Ascending aorta (tissue), 2 donors: ENCODE data around the gene BORCS8. TPM values are rescaled to one million over a fixed set of nuclear protein-coding genes. Genes with fewer than 3 reads are reported as not detected.
"Not testable (repeated sequence)": the region's sequence is repeated elsewhere in the genome, so short reads cannot be mapped to it uniquely, and the experiment has no call there.

Experiments
- DNase-seq, 2 donors: peaks; one replicate each; pipeline ENCODE4 v3.0.0-alpha.2; 2019; ENCODE audit warnings: low spot score in 2 of 2
- H3K27ac ChIP-seq, 2 donors: fragments of 200-600 bp; sonication (generic); one replicate each; pipeline ENCODE4 v1.5.1; 2016 to 2017; ENCODE audit warnings: mild to moderate bottlenecking in 1 of 2
- H3K27me3 ChIP-seq: fragments of 200-600 bp; sonication (generic); one replicate; pipeline ENCODE4 v1.5.1; 2017
- H3K36me3 ChIP-seq, 2 donors: fragments of 200-600 bp; sonication (generic); one replicate each; pipeline ENCODE4 v1.5.1; 2016
- H3K4me1 ChIP-seq, 2 donors: fragments of 200-600 bp; sonication (generic); one replicate each; pipeline ENCODE4 v1.5.1; 2016 to 2017; ENCODE audit warnings: mild to moderate bottlenecking in 1 of 2
- H3K4me3 ChIP-seq, 2 donors: fragments of 200-600 bp; sonication (generic); one replicate each; pipeline ENCODE4 v1.5.1; 2016 to 2017; ENCODE audit warnings: mild to moderate bottlenecking in 1 of 2
- H3K9me3 ChIP-seq, 2 donors: fragments of 200-600 bp; sonication (generic); one replicate each; pipeline ENCODE4 v1.5.1; 2016
- intact Hi-C: fragments of 100-400 bp; cut with DNase I; formaldehyde crosslinking; loops from one replicate; pipeline ENCODE4 v1.15.1; 2023
- total RNA-seq: library from RNA; depleted of rRNA; stranded (reverse); fragments of >200 nt; gene quantifications from one replicate; pipeline ENCODE4 v1.1.0, GENCODE V29; 2016
- TF ChIP-seq, protein P1 (sequence below), 3 experiments: fragments of 200-600 bp in 2 of 3; fragments of 450-650 bp in 1 of 3; sonication (generic) in 2 of 3; IDR thresholded peaks; one replicate each; pipeline ENCODE4 v1.5.1; 2016 to 2019; ENCODE audit warnings: antibody characterized with exemption in 3 of 3, mild to moderate bottlenecking in 1 of 3, moderate library complexity in 1 of 3

The BORCS8 gene
- total RNA-seq, 1 donor from 2014 or later: 26.9 TPM

DNA sequence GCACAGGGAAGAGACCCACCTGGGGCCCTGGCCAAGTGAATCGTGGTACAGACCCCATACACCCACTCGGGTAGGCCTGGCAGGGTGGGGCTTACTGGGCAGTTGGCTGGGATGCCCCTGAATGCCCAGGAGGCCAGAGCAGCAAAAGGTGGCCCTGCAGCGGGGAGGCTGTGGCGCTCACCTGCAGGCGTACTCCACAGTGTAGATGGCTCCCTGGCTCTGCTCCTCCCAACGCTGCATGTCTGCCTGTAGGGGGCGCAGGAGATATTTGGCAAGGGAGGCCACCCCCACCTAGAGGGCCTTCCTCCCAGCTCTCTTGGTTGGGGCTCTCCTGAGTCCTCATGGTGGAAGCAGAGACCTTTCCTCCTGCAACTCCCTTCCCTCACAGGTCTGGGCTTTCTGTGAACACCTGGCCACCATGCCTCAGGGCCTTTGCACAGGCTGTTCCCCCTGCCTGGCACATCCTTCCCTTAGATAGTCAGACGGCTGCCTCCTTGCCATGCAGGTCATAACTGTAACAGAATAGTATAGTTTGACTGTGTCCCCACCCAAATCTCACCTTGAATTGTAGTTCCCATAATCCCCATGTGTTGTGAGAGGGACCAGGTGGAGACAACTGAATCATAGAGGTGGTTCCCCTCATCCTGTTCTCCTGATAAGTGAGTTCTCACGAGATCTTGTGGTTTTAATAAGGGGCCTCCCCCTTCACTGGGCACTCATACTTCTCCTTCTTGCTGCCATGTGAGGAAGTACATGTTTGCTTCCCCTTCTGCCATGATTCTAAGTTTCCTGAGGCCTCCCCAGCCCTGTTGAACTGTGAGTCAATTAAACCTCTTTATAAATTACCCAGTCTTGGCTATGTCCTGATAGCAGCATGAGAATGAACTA lies 5.9 kb downstream of the BORCS8 start:
- no peak for DNase-seq
- Histone ChIP-seq H3K36me3 (peaks cover 0 to 34% of the 10 kb centered on the region in 2 donors), H3K4me3 (no peak overlapping the region), H3K9me3 (no peaks in the 10 kb centered on the region), H3K4me1 (peaks cover 11 to 19% of the 10 kb centered on the region in 2 donors), H3K27ac (no peak overlapping the region), H3K27me3 (no peaks in the 10 kb centered on the region)
- TF ChIP-seq, protein P1, sequence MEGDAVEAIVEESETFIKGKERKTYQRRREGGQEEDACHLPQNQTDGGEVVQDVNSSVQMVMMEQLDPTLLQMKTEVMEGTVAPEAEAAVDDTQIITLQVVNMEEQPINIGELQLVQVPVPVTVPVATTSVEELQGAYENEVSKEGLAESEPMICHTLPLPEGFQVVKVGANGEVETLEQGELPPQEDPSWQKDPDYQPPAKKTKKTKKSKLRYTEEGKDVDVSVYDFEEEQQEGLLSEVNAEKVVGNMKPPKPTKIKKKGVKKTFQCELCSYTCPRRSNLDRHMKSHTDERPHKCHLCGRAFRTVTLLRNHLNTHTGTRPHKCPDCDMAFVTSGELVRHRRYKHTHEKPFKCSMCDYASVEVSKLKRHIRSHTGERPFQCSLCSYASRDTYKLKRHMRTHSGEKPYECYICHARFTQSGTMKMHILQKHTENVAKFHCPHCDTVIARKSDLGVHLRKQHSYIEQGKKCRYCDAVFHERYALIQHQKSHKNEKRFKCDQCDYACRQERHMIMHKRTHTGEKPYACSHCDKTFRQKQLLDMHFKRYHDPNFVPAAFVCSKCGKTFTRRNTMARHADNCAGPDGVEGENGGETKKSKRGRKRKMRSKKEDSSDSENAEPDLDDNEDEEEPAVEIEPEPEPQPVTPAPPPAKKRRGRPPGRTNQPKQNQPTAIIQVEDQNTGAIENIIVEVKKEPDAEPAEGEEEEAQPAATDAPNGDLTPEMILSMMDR (IDR thresholded peaks at IDR 0.05): peak in 1 of 3 experiments; percentile 49
- intact Hi-C loops: no loop called here

DNA sequence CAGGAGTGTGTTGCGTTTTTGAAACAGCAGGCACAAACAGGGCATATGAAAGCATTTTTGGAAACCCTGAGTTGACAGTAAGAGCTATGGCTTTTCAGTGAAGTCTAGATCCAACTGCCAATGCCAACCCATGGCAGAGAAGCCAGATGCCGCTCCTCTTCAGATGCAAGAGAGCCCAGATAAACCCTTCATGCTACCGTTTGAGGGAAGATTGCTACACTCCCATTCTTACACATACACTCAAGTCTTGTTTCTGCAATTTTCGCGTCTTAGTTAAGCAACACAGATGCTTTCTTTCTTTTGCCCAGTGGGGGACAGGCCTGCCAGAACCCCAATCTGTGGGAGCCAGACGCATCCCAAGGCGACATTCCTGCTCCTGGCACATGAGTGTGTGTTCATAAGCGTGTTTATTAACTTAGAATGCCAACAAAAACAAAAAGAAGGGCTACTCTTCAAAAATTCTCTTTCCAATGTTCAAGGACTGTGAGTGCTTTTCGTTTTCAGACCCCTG lies 10.4 kb downstream of the BORCS8 start:
- Histone ChIP-seq H3K36me3 (peaks cover 16 to 62% of the 10 kb centered on the region in 2 donors), H3K9me3 (no peaks in the 10 kb centered on the region), H3K27me3 (no peaks in the 10 kb centered on the region), H3K4me3 (no peak overlapping the region), H3K4me1 (no peaks in the 10 kb centered on the region), H3K27ac (no peak overlapping the region)
- intact Hi-C loops: no loop called here
- TF ChIP-seq, protein P1 (IDR thresholded peaks at IDR 0.05): no peak
- DNase-seq: no peak

DNA sequence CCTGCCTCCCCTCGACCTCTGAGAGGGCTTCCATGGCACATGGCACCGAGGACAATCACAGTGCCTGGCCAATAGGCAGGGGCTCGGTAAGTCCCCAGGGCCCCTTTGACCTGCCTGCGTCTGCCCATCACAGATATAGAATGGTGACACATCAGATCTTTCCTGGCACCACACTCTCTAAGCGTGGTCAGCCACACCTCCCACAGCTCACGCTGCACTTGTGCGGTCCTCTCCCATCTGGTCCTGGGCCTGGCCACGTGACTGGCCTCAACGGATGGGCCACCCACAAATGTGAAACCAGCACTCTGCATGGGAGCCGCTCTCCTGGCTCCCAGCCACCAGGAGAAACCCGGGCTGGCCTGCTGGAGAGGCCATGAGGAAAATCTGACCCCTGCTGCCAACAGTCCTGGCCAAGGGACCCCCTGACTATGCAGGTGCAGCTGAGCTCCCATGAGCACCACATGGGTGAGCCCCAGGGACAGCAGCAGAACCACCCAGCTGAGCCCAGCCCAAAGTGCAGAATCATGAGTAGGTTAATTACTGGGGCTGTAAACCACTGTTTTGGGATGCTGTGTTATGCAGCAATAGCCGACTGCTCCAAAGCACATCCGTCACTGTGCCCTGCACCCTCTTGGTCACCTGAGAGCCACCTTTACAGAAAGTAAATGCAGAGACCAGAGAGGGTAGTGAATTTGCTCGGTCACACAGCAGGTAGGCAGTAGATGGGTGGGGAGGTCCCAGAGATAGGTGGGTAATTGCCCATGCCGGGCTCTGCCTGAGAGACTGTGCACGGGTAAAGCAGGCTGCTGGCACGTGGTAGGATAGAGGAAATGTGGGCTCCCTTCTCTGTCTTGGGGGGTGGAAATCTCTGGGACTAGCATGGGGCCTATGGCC lies 12.2 kb downstream of the BORCS8 start:
- no peaks in the 10 kb centered on the region for H3K27me3 ChIP-seq
- DNase-seq: no peak
- H3K9me3 ChIP-seq: no peaks in the 10 kb centered on the region
- H3K36me3 ChIP-seq: peaks cover 16 to 61% of the 10 kb centered on the region in 2 donors
- intact Hi-C loops: no loop called here
- no peak overlapping the region for H3K4me3 ChIP-seq
- TF ChIP-seq, protein P1 (IDR thresholded peaks at IDR 0.05): no peak
- no peak overlapping the region for H3K27ac ChIP-seq
- no peaks in the 10 kb centered on the region for H3K4me1 ChIP-seq

DNA sequence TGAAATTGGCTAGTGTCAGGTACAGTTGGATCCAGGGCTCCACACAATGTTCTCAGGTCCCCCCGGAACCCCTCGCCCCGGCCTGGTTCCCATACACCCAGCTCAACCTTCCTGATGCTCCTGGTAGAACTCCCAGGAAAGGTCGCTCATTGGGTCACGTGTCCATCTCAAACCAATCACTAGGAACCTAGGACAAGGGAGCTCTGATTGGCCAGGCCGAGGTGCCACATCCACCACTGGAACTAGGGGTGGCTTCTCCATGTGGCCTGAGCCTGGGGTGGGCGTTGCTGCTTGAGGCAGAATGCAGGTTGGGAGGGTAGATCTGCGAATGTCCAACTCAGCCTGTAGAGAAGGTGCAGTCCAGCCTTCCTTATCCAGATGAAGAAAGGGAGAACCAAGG lies 15.0 kb downstream of the BORCS8 start:
- H3K4me3 ChIP-seq: no peak overlapping the region
- peaks cover 16 to 48% of the 10 kb centered on the region in 2 donors for H3K36me3 ChIP-seq
- H3K27ac ChIP-seq: no peak overlapping the region
- H3K4me1 ChIP-seq: no peaks in the 10 kb centered on the region
- no peaks in the 10 kb centered on the region for H3K27me3 ChIP-seq
- no peaks in the 10 kb centered on the region for H3K9me3 ChIP-seq
- intact Hi-C loops: no loop called here
- TF ChIP-seq, protein P1 (IDR thresholded peaks at IDR 0.05): no peak
- no peak for DNase-seq

DNA sequence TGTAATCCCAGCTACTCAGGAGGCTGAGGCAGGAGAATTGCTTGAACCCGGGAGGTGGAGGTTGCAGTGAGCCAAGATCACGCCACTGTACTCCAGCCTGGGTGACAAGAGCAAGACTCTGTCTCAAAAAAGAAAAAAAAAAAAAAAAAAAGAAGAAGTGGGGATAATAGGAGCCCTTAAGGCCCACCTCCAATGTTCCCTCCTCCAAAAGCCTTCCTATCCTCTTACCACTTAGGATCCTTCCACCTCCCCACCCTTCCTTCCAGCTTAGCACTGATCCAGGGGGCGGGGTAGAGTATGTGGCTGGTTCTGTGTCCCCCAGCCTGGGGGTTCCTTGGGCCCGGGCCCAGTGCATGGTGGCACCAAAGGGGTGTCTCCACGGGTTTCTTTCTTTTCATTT lies 18.7 kb downstream of the BORCS8 start:
- H3K9me3 ChIP-seq, H3K4me3 ChIP-seq, intact Hi-C loops, H3K4me1 ChIP-seq, H3K27ac ChIP-seq, H3K27me3 ChIP-seq, DNase-seq: not testable (repeated sequence)
- peaks cover 9 to 21% of the 10 kb centered on the region in 2 donors for H3K36me3 ChIP-seq
